DND-41 (cell line): ENCODE measurements around the gene ERBB4.

Experiments used
- EZH2 ChIP-seq: IDR thresholded peaks from 3 replicates; pipeline ENCODE4 v1.6.1; 2012; ENCODE audit warnings: borderline replicate concordance, low read depth, mild to moderate bottlenecking, moderate library complexity, low read length, inconsistent platforms; ENCODE audit not compliant: severe bottlenecking
- TF ChIP-seq, protein P1 (sequence below): IDR thresholded peaks from 2 replicates; pipeline ENCODE4 v1.5.1; 2012; ENCODE audit warnings: borderline replicate concordance, low read length, moderate library complexity, mild to moderate bottlenecking; ENCODE audit not compliant: poor library complexity, severe bottlenecking; ENCODE audit errors: extremely low read depth

GRCh38 chr2:211923019-211923418, 615.6 kb downstream of the ERBB4 start:
- TF ChIP-seq, protein P1, sequence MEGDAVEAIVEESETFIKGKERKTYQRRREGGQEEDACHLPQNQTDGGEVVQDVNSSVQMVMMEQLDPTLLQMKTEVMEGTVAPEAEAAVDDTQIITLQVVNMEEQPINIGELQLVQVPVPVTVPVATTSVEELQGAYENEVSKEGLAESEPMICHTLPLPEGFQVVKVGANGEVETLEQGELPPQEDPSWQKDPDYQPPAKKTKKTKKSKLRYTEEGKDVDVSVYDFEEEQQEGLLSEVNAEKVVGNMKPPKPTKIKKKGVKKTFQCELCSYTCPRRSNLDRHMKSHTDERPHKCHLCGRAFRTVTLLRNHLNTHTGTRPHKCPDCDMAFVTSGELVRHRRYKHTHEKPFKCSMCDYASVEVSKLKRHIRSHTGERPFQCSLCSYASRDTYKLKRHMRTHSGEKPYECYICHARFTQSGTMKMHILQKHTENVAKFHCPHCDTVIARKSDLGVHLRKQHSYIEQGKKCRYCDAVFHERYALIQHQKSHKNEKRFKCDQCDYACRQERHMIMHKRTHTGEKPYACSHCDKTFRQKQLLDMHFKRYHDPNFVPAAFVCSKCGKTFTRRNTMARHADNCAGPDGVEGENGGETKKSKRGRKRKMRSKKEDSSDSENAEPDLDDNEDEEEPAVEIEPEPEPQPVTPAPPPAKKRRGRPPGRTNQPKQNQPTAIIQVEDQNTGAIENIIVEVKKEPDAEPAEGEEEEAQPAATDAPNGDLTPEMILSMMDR: no peak
- TF ChIP-seq EZH2: no peak
